Small intestine (tissue), 7 donors: ENCODE results near the gene HMGB4. TPM values are rescaled to one million over a fixed set of nuclear protein-coding genes. Genes with fewer than 3 reads are reported as not detected.

ENCODE experiments used
- DNase-seq, 2 donors: peaks; one replicate each; pipeline versions ENCODE4 v3.0.0 to v3.0.0-alpha.2; 2013
- FAIRE-seq: peaks from 2 replicates; lab custom pipeline; 2012; peaks lifted over from hg19 to GRCh38; lab: Jason Lieb, UNC
- H3K27ac ChIP-seq, 3 donors: one replicate each; pipeline ENCODE4 v1.5.1; 2013; ENCODE audit warnings: low read length in 2 of 3, mild to moderate bottlenecking in 2 of 3, control low read depth in 1 of 3, inconsistent platforms in 1 of 3, low read depth in 1 of 3, moderate library complexity in 1 of 3
- H3K27me3 ChIP-seq, 3 donors: one replicate each; pipeline ENCODE4 v1.6.1; 2013; ENCODE audit warnings: low read length in 3 of 3, inconsistent platforms in 1 of 3; ENCODE audit not compliant: control insufficient read depth in 3 of 3, insufficient read depth in 3 of 3
- H3K36me3 ChIP-seq, 3 donors: one replicate each; pipeline ENCODE4 v1.6.1; 2013; ENCODE audit warnings: low read length in 3 of 3, inconsistent platforms in 1 of 3, low read depth in 1 of 3, mild to moderate bottlenecking in 1 of 3, moderate library complexity in 1 of 3; ENCODE audit not compliant: control insufficient read depth in 3 of 3, insufficient read depth in 2 of 3
- H3K4me1 ChIP-seq, 3 donors: one replicate each; pipeline ENCODE4 v1.6.1; 2013; ENCODE audit warnings: low read length in 2 of 3, inconsistent platforms in 1 of 3, low read depth in 1 of 3, mild to moderate bottlenecking in 1 of 3, moderate library complexity in 1 of 3; ENCODE audit not compliant: control insufficient read depth in 3 of 3, insufficient read depth in 2 of 3
- H3K4me3 ChIP-seq, 3 donors: one replicate each; pipeline ENCODE4 v1.5.1; 2013; ENCODE audit warnings: low read length in 3 of 3, control low read depth in 1 of 3, inconsistent platforms in 1 of 3, low read depth in 1 of 3, mild to moderate bottlenecking in 1 of 3, moderate library complexity in 1 of 3
- H3K9me3 ChIP-seq, 2 donors: one replicate each; pipeline ENCODE4 v1.6.1; 2013; ENCODE audit warnings: low read depth in 1 of 2, low read length in 1 of 2; ENCODE audit not compliant: control insufficient read depth in 2 of 2, insufficient read depth in 1 of 2
- WGBS, 3 donors: extraction: QIAGEN DNeasy Blood & Tissue Kit; methylation state at CpG; one replicate each; pipeline ENCODE4 v1.1.7; 2013; 5-methylcytosine and 5-hydroxymethylcytosine counted together
- polyA plus RNA-seq, 4 donors: library from polyadenylated mRNA; stranded (reverse) in 3 of 4; unstranded in 1 of 4; fragments of 200-250 nt in 3 of 4; fragments of 120-200 nt in 1 of 4; gene quantifications; one replicate each; pipeline versions ENCODE4 v1.2.1 to v1.2.3, GENCODE V29; 2013
- donor health status: healthy with polysubstance abuse.
- donor health status: control.
- donor health status: control.
- donor health status: Bipolar disorder and iron deficiency.
- donor health status: healthy.

HMGB4 gene
- polyA plus RNA-seq, 4 donors, result not detected

DNA sequence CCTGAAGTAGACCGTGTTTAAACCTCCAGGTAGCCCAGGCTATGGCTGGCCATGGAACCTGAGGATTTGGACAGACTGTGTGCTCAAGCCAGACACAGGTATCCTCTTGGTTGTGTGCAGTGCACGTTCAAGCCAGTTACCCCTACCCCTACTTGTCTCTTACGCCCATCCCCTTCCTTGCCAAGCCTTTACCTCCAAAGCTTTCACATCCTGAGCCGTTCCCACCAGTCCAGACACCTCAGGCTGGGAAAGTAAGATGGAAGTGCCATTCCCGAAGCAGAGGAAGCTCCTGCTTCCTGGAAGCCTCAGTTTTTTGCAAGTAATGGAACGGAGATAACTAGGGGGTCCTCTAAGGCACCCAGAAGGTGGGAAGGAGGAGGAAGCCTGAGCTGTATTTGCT lies 41.5 kb upstream of the HMGB4 start:
- no peaks in the 10 kb centered on the region for H3K9me3 ChIP-seq
- FAIRE-seq, result no peak
- no peaks in the 10 kb centered on the region for H3K4me1 ChIP-seq
- 43 to 70% (median 66%) methylated on average over 6 of the region's 6 CpGs for WGBS, 3 donors
- no peak for DNase-seq
- H3K36me3 ChIP-seq, result no peaks in the 10 kb centered on the region
- no peak overlapping the region for H3K4me3 ChIP-seq
- peaks cover 0 to 4% (median 0%) of the 10 kb centered on the region in 3 donors for H3K27me3 ChIP-seq
- H3K27ac ChIP-seq, result no peak overlapping the region

DNA sequence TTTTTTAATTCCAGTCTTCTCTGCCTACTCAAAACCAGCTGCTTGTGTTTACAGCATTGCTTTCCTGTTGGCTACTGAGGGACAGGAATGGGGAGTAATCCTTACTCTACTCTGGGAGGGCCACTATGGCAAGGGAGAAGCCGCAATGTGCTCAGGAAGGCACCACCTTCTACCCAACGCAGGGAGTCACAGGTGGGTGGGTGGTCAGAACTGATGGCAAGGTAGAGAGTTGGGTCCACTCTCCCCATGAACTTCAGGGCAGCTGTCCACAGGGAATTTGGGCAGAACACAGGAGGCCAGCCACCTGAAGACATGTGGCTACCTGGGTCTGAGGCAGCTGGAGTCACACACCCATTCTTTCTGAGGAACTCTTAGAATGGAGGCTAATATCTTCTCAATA lies 40.5 kb upstream of the HMGB4 start:
- 87 to 95% (median 95%) methylated on average over 2 of the region's 2 CpGs for WGBS, 3 donors
- FAIRE-seq (no peak), DNase-seq (no peak)
- Histone ChIP-seq H3K4me3 (no peak overlapping the region), H3K36me3 (no peaks in the 10 kb centered on the region), H3K27ac (no peak overlapping the region), H3K4me1 (no peaks in the 10 kb centered on the region), H3K9me3 (no peaks in the 10 kb centered on the region), H3K27me3 (peaks cover 0 to 4% (median 0%) of the 10 kb centered on the region in 3 donors)

DNA sequence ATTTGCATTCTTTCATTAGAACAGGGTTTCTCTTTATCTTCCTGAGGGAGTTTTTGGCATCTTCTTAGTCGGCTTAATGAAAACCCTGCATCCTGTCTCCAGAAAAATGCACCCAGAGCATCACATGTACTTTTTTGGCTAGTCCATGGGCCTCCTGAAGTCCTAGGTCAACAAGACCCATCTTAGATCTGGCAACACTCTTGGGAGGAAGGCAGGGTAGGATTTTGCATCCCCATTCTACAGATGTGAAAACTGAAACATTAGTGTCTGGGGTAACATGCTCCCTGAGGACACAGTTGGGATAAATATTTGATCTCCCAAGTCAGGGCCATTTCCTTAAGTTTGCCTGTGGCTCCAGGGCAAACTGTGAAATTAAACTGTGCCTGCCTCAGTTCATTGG lies 40.0 kb upstream of the HMGB4 start:
- Histone ChIP-seq H3K27me3 (peaks cover 0 to 4% (median 0%) of the 10 kb centered on the region in 3 donors), H3K36me3 (no peaks in the 10 kb centered on the region), H3K27ac (no peak overlapping the region), H3K4me1 (no peaks in the 10 kb centered on the region), H3K9me3 (no peaks in the 10 kb centered on the region), H3K4me3 (no peak overlapping the region)
- WGBS, 3 donors, result 70 to 80% (median 76%) methylated on average over 1 of the region's 1 CpG
- DNase-seq (no peak), FAIRE-seq (no peak)

DNA sequence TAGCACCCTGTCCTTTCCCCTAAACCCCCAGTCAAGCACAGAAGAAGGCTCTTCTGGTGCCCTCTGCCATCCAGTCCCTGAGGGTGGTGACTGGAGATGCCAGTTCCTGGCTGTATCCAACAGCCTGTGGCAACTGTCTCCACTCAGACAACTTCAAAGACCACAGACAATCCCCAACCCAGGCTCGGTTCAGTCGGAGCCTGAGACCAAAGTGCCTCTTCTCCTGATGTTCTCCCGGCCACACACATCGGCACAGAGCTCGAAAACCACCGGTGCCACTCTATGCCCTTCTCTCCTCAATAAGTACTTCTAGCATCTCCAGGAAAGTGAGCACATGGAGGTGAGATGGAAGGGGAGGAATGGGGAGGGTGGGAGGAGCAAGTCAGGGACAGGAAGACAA lies 39.6 kb upstream of the HMGB4 start:
- Histone ChIP-seq H3K9me3 (no peaks in the 10 kb centered on the region), H3K27ac (no peak overlapping the region), H3K36me3 (no peaks in the 10 kb centered on the region), H3K4me1 (no peaks in the 10 kb centered on the region), H3K4me3 (no peak overlapping the region), H3K27me3 (peaks cover 0 to 4% (median 0%) of the 10 kb centered on the region in 3 donors)
- no peak for FAIRE-seq
- WGBS, 3 donors, result 79 to 91% (median 87%) methylated on average over 6 of the region's 6 CpGs
- no peak for DNase-seq

DNA sequence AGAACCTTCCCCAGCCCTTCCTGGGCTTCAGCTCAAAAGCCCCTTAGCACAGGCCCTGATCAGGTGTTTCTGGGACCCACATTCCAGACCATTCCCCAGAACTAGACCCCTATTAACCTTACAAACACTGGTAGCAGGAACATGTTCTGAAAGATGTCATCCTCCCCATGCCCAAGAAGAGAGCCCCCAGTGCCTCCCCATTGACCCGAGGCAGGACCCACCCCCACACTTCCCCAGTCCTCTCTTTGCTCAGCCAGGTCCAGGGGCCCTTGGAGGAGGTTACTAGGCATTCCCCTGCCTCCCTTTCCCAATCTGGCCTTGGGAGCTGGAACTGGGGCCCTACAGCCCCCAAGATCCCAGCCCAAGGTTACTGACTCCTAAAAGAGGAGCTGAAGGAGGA lies 38.9 kb upstream of the HMGB4 start:
- DNase-seq, result no peak
- H3K9me3 ChIP-seq, result no peaks in the 10 kb centered on the region
- FAIRE-seq, result no peak
- H3K4me1 ChIP-seq, result no peaks in the 10 kb centered on the region
- H3K27me3 ChIP-seq, result peaks cover 0 to 4% (median 0%) of the 10 kb centered on the region in 3 donors
- 56 to 83% (median 72%) methylated on average over 1 of the region's 1 CpG for WGBS, 3 donors
- no peak overlapping the region for H3K27ac ChIP-seq
- no peak overlapping the region for H3K4me3 ChIP-seq
- no peaks in the 10 kb centered on the region for H3K36me3 ChIP-seq

DNA sequence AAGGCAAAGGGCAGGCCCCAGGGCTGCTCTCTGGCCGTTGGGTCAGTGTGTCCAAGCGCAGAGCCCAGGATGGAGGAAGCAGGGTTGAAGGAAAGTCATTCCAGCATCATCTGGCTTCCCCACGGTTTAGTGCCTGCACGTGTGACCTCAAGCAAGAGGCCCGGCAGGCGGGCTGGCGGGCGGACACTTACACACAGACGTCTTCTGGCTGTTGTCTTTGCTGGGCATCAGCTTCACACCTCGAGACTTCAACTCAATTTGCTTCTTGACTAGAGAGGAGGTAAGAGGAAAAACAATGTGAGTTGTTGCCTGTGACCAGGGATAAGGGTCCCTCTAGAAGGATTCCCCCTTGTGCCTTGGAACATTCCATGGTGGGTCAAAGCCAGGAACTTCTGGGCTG lies 38.4 kb upstream of the HMGB4 start:
- Histone ChIP-seq H3K36me3 (no peaks in the 10 kb centered on the region), H3K4me1 (no peaks in the 10 kb centered on the region), H3K4me3 (no peak overlapping the region), H3K27ac (no peak overlapping the region), H3K27me3 (peaks cover 0 to 4% (median 0%) of the 10 kb centered on the region in 3 donors), H3K9me3 (no peaks in the 10 kb centered on the region)
- DNase-seq (no peak), FAIRE-seq (no peak)
- 80 to 83% (median 82%) methylated on average over 10 of the region's 10 CpGs for WGBS, 3 donors

DNA sequence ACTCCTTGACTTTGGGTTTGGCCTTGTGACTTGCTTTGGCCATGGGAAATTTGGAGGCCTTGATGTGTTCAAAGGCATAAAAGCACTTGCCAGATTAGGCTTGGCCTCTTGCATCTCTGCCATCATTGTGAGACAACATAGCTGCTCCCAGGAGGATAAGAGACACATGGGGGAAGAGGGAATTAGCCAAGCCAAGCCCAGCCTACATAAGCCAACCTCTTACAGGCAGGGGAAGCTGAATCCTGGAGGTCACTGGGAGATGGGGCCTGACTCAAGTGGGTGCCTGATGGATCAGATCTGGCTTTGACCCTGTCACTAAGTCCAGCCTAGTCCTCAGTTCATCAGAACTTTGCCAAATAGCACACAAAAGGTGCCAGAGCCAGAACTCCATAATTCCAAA lies 37.6 kb upstream of the HMGB4 start:
- no peak for FAIRE-seq

DNA sequence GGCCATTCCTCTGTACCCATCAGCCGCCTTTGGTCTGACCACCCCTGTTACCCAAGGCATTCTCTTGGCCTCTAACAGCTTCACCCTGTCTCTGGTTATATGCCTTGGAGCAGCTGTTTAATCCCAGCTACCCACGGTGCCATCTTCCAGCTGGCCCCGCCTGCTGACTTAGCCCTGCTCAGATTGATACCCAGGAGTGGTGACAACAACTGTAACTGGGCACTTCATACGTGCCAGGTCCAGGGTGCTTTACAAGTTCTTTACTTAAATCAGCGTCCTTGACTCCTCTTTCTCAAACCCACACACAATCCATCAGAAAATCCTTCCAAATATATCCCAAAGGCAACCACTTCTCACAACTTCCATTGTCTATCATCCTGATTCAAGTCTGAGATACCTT lies 37.2 kb upstream of the HMGB4 start:
- DNase-seq (no peak), FAIRE-seq (no peak)
- H3K27me3 ChIP-seq, result peaks cover 0 to 4% (median 0%) of the 10 kb centered on the region in 3 donors
- H3K27ac ChIP-seq, result no peak overlapping the region
- 83 to 88% (median 85%) methylated on average over 5 of the region's 5 CpGs for WGBS, 3 donors
- H3K4me3 ChIP-seq, result no peak overlapping the region
- no peaks in the 10 kb centered on the region for H3K9me3 ChIP-seq
- no peaks in the 10 kb centered on the region for H3K36me3 ChIP-seq
- H3K4me1 ChIP-seq, result no peaks in the 10 kb centered on the region

More for the DNA sequence above, 37.6 kb upstream of the HMGB4 start:
- Histone ChIP-seq H3K4me3 (no peak overlapping the region), H3K9me3 (no peaks in the 10 kb centered on the region), H3K36me3 (no peaks in the 10 kb centered on the region), H3K27me3 (peaks cover 0 to 4% (median 0%) of the 10 kb centered on the region in 3 donors), H3K4me1 (no peaks in the 10 kb centered on the region), H3K27ac (no peak overlapping the region)
- no peak for DNase-seq

DNA sequence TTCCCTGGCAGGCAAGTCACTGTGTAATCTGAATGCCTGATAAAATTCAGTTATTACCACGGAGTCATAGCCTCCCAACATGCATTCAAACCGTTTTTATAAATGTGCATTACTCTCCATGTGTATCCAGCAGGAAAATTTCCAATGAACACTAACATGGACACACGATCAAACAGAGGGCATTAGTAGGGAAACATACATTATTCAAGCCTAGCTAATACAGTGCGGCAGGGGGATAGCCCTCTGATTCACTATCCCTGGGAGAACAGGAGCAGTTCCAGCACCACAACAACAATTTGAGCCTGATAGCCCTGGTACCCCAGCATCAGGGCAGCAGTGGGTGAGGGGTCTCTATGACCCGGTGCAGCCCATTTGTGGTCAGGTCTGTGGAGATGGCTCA lies 35.8 kb upstream of the HMGB4 start:
- H3K27me3 ChIP-seq, result peaks cover 0 to 4% (median 0%) of the 10 kb centered on the region in 3 donors
- WGBS, 3 donors, result 32 to 55% (median 52%) methylated on average over 5 of the region's 5 CpGs
- no peaks in the 10 kb centered on the region for H3K4me1 ChIP-seq
- FAIRE-seq, result no peak
- H3K36me3 ChIP-seq, result no peaks in the 10 kb centered on the region
- no peaks in the 10 kb centered on the region for H3K9me3 ChIP-seq
- no peak overlapping the region for H3K4me3 ChIP-seq
- no peak for DNase-seq
- no peak overlapping the region for H3K27ac ChIP-seq
